Neural progenitor cell (in vitro differentiated cells): Measurements from ENCODE around the gene CDK1.

Experiments
- CTCF ChIP-seq: fragments of 200-600 bp; sonication (generic); IDR thresholded peaks from 2 replicates; pipeline ENCODE4 v1.5.1; 2017; ENCODE audit warnings: antibody characterized with exemption, mild to moderate bottlenecking
- EZH2 ChIP-seq: fragments of 200-600 bp; sonication (generic); IDR thresholded peaks from 2 replicates; pipeline ENCODE4 v1.6.1; 2017; ENCODE audit warnings: antibody characterized with exemption, mild to moderate bottlenecking, moderate library complexity

GRCh38 chr10:60742512-60742911 lies 35.8 kb upstream of the CDK1 start:
- TF ChIP-seq EZH2 (no peak), CTCF (no peak)
